ENCODE data around the gene SLC12A7.

GRCh38 chr5:1048162-1048721 is 63.6 kb downstream of the SLC12A7 start:
- TF ChIP-seq CTCF (conservative IDR thresholded peaks at IDR 0.05 in 1 of 2, IDR thresholded peaks at IDR 0.05 in 1 of 2; ENCODE audit: extremely low read depth in 1 of 2, insufficient read depth in 1 of 2, low read depth in 1 of 2, low read length in 2 of 2) = no peak
- no peak for TF ChIP-seq EZH2 (IDR thresholded peaks at IDR 0.05; ENCODE audit: borderline replicate concordance, low read length)

Measured in mammary epithelial cell (primary cell).